GM19395 (cell line): ENCODE data around the gene PAMR1.
"Not testable (repeated sequence)": the region's sequence is repeated elsewhere in the genome, so short reads cannot be mapped to it uniquely, and the experiment has no call there.

Experiments
- ATAC-seq: cut with Tn5 transposase; IDR thresholded peaks from one replicate; pipeline ENCODE4 v1.9.1; 2021; ENCODE audit warnings: mild to moderate bottlenecking, moderate library complexity; ENCODE audit not compliant: unreplicated experiment

PAMR1 gene, protein sequence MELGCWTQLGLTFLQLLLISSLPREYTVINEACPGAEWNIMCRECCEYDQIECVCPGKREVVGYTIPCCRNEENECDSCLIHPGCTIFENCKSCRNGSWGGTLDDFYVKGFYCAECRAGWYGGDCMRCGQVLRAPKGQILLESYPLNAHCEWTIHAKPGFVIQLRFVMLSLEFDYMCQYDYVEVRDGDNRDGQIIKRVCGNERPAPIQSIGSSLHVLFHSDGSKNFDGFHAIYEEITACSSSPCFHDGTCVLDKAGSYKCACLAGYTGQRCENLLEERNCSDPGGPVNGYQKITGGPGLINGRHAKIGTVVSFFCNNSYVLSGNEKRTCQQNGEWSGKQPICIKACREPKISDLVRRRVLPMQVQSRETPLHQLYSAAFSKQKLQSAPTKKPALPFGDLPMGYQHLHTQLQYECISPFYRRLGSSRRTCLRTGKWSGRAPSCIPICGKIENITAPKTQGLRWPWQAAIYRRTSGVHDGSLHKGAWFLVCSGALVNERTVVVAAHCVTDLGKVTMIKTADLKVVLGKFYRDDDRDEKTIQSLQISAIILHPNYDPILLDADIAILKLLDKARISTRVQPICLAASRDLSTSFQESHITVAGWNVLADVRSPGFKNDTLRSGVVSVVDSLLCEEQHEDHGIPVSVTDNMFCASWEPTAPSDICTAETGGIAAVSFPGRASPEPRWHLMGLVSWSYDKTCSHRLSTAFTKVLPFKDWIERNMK

DNA sequence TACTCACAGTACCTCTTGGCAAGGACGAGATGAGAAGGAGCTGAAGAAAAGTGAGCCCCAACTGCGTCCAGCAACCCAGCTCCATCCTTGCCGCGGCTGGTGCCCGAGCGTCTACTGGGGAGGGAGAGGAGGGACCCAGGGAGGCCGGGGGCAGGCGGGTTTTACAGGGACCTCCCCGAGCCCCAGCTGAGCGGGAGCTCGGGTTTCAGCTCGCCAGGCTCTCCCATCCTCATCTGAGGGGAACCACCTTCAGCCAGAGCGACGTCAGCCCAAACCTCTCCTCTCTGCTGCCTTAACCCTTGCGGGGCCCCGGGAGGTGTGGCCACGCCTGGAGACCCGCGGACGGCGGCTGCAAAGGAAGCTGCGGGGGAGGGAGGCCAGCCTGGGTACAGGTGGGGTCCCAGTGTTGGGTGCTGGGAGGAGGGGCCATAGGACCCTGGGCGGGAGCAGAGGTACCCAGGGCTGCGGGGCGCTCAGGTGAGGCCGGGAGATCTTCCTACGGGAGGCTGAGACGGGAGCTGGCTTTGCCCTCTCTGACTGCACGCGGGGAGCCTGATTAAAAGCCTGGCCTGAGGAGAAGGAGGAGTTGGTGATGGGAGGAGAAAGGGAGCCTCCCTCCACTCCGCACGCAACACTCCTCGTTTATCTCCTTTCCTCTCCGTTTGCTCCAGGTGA, at the start of gene PAMR1:
PAMR1 (minus strand) TSS at position 116 of the 675 bp plus-strand sequence; CDS start at position 85, 31 bp downstream.
- ATAC-seq: no peak

DNA sequence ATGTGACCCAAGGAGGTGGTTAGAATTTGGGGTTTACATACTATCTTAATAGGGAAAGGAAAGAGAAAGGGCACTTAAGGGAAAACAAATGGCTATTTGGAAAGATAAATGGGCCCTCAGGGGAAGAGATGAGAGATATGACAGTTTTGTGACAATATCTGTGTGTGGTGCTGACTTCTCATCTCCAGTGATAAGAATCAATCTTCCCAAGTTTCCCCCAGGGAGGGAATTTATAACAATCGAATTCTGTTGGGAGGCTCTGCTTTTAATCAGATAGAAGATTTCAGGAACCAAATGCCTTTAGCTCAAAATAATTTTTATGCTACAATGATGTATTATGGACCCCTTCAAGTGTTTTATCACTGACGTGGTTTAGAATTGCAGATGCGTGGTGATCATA, 46.3 kb upstream of the PAMR1 start:
- ATAC-seq: no peak

DNA sequence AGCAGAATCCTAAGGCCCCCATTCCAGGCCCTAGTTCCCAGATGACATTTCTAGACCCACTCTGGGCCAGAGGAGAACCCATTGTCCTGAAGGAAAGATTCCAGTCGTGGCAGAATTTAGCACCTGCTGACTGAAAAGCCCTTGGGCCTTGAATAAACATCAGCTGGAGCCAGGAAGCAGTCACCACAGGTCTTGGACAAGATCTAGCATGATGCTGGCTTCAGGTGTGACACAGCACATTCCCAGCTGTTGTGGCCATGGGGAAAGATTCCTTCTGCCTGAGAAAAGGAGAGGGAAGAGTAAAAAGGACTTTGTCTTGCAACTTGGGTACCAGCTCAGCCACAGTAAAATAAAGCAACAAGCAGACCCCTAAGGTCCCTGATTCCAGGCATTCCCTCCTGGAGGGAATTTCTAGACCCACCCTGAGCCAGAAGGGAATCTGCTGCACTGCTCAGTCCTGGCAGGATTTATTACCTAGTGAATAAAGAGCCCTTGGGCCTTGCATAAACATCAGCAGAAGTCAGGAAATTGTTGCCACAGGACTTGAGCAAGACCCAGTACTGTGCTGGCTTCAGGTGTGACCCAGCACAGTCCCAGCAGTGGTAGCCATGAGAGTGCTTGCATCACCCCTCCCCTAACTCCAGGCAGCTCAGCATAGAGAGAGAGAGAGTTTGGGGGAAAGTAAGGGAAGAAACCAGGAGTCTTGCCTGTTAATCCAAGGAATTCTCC, 42.5 kb upstream of the PAMR1 start:
- ATAC-seq: no peak

DNA sequence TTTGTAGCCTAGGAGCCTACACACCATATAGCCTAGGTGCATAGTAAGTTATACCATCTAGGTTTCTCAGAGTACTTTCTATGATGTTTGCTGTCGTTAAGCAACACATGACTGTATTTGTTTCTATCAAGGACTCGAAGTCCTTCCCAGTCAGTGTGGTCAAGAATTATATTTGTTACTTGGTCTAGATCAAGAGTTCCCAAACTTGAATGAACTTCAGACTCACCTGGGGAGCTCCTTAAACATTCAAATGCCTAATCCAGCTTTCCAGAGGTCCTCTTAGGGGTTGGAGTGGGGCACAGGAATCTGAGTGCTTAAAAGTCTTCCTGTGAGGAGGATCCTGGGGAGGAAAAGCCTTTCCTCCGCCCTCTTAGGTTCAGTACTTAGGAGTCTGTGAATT, 41.5 kb upstream of the PAMR1 start:
- no peak for ATAC-seq

DNA sequence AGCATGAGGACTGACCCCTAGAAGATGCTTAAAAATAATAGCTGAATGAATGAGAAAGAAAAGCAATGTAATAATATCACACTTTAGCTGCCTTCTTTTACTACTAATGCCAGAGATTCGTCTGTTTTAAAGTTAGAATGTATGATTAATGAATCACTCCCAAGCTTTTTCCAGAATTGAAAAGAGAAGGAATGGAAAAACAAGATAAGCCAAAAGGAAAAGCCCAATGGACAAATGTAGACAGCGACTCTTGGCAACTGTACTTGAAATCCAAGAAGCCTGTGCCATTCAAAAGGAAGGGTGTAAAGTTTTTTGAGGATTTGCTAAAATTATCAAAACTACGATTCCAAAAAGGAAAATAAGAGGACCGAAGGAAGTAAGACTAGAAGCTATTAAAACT, 40.8 kb upstream of the PAMR1 start:
- no peak for ATAC-seq

DNA sequence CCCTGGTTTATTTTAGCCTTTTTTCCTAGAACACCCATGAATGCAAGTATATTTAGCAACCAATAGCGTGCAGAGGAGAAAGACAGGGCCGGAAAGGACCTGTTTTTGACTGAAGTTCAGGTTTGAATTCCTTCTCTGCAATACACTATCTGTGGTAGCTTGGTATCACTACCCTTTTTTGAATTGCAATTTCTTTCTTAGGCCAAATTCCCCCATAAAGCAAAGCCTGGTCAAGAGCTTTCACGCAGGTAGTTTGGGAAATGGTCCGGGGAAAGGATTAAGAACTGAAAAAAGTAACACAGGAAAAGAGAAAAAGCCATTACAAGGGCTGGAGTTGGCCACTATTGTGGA, 38.8 kb upstream of the PAMR1 start:
- ATAC-seq: no peak

DNA sequence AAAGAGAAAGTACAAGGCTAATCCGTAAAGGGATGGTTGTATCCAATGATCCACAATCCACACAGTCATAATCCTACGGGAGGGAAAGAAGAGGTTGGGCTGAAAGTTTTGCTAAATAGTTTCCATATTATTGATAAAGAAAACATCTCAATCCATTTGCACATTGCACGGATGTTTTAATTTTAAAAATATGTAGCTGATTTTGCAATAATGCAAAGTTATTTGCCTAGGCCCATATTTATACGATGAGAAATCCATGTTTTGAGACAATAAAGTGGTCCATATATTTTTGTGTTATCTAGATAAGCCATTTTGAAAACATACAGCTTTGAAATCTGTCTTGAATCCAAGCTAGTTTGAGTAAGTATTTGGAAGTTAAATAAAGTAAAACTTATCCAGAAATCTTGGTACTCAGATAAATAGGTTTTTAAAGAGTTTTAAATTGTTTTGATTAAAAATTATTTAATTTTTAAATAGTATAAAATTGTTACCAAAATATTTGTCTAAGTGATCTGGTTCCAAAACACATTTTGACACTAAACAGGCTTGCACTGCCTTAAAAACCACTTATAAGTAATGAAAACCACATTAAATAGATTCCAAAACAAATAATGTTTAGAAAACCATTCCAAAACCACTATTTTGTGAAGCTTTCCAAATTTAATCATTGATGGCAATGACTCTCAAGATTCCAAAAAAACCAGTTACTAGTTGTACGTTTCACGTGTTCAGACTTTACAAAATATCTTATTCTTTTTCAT, 38.2 kb upstream of the PAMR1 start:
- ATAC-seq: no peak

DNA sequence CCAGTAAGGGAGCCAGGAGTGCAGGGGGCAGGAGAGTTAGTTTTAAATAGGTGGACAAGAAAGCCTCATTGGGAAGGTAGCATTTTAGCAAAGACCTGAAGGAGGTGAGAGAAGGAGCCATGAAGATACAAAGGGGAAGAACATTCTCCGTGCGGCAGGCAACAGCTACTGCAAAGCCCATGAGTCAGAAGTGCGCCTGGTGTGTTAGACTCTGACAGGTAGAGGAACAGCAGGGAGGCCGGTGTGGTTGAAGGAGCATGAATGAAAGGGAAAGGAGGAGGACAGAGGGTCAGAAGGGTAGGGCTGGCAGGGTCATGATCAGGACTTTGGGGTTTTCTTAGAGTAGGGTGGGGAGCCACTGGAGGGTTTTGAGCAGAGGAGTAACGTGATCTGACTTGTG, 34.5 kb upstream of the PAMR1 start:
- no peak for ATAC-seq

DNA sequence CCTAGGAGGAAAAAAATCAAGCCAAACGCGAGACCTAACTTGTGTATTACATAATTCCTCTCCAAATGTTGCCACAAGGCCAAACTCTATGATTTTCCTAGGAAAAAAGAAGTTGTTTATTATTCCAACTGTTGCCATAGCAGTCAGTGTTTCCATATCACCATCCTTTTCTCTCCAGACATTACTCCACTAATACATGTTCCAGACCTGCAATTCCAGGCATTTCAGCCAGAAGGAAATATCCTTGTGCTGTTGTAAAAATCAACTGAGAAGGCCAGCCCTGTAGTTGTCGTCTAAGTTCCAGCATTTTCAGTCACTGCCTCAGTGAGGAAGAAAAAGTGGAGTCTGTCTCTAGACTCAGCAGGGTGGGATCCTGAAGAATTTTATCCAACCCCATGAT, 33.1 kb upstream of the PAMR1 start:
- no peak for ATAC-seq

DNA sequence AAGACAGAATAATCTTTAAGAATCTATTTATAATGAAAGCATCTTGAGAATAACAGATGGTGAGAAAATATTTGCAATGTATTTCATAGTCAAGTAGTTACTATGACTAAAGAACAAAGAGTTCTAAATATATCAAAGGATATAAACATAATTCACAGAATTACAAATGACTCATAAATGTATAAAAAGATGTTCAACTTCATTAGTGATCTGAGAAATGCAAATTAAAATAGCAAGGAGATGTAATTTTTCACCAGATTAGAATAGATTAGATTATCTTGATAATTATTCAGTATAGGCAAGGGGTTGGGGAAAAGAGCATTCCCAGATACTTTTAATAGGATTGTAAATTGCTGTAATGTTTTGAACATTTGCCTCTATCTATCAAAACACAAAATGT, 30.1 kb upstream of the PAMR1 start:
- ATAC-seq: no peak

DNA sequence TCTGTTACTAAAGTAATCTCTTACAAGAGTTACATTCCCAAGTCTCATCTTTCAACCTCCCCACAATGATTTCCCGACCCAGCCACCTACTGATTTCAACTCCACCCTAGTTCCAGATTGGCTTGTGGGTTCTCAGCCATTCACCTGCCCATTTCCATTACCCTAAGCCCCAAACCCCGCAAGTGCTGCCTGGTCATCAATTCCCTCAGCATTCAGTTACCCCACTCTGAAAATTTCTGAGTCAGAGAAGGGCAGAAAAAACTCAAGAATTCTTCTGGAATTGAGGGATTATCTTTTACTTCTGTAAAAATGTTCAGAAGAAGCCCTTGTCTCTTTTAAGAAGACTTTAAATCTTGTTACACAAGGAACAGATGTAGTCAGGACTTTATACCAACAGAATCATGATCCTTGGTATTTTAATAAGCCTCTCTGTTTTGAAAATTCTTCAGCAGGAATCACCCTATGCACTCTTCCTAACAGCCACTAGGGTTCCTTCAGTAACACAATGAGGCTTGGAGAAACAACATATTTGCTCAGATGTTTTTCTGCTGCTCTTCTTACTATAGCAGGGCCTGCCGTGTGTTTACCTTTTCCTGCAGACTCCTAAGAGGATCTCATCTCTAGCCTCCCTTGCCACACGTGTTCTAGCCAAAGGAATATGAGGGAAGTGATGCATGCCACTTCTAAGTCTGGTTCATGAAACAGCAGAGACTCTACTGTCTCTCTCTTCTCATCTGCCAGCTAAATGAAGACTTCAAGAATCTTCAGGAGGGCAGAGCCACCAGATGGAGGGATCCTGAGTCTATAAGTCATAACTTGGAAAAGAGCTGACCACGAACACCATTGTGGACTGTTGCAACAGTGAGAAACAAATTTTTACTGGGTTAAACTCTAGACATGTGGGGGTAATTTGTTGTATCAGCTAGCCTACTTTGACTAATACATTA, 29.3 kb upstream of the PAMR1 start:
- no peak for ATAC-seq

DNA sequence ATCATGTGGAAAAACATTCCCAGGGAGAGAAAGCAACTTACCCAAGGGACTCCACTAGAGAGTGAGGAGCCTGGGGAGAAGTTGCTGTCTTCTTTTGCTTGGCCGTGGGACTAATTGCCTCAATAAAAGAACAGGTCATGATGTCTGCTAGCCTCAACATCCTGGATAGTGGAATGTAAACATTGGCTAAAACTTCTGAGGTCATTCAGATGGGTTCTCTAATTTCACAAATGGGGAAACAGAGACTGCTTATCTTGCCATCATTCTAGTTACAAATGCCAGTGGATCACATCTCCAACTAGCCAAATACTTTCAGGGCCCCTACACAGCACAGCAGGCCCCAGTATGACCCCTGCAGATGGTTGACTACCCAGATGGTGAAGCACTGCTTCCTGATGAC, 28.4 kb upstream of the PAMR1 start:
- ATAC-seq: no peak

DNA sequence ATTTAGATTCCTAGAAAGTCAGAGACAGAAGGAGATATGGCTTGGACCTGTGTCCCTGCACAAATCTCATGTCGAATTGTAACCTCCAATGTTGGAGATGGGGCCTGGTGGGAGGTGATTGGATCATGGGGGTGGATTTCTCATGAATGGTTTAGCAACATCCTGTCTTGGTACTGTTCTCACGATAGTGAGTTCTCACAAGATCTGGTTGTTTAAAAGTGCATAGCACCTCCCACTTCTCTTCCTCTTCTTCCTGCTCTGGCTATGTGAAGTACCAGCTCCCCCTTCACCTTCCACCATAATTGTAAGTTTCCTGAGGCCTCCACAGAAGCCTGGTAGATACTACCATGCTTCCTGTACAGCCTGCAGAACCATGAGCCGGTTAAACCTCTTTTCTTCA, 27.6 kb upstream of the PAMR1 start:
- ATAC-seq: no peak

DNA sequence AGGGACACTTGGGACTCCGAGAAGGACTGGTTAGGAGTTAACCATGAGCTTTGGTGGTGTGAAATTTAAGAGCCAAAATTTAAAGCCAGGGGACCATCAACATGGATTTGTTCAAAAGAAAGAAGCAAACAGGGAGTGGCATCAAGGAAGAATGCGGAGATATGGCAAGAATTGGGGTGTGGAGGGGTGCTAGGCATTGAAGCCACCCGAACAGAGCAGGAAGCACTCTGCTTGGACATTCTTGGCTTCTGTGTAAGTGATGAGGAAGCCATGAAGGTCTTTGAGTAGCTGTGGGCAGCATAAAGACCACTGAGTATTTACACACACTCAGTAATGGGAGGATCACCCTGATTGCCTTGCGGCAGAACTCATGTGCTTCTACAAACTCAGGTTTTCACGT, 27.2 kb upstream of the PAMR1 start:
- no peak for ATAC-seq

DNA sequence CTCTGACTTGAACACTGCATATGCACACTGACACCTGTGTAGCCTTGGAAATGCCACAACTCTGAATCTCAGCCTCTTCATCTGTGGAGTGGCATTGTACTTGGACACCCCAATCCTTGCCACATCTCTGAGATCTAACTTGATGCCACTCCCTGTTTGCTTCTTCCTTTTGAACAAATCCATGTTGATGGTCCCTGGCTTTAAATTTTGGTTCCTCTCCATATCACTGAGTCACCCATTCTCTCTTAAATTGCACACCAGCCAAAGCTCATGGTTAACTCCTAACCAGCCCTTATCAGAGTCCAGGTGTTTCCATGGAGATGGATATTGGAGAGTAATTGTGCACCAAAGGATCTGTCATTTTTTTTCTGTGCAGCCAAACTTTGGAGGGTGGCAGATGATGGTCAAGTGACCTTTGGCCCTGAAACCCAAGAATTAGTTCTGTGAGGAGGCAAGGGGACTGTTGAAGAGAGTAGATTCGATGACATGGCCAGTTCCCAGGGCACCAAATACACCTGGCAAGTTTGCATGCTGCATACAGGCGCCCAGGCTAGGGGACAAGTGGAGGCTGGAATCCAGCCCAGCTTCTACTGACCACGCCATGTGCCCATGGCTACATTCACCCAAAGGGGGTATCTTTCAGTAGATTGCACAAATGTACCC, 25.1 kb upstream of the PAMR1 start:
- ATAC-seq: no peak

DNA sequence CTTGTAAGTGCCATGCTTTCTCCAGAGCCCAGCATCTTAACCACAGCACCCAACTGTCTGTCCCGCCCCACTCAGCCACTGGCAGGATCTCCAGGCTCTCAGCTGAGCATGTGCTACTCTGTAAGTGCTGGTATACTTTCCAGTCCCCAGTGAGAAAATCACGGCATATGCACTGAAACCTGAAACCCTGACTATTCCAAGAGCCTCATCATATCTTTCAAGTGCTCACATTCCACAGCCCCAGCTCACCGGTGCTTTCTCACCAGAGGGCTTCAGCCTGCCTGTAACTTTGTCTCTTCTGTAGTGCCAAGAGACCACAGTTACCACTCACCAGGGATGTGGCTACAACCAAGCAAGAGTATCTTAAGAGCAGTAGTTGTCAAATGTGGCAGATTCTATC, 24.4 kb upstream of the PAMR1 start:
- no peak for ATAC-seq

DNA sequence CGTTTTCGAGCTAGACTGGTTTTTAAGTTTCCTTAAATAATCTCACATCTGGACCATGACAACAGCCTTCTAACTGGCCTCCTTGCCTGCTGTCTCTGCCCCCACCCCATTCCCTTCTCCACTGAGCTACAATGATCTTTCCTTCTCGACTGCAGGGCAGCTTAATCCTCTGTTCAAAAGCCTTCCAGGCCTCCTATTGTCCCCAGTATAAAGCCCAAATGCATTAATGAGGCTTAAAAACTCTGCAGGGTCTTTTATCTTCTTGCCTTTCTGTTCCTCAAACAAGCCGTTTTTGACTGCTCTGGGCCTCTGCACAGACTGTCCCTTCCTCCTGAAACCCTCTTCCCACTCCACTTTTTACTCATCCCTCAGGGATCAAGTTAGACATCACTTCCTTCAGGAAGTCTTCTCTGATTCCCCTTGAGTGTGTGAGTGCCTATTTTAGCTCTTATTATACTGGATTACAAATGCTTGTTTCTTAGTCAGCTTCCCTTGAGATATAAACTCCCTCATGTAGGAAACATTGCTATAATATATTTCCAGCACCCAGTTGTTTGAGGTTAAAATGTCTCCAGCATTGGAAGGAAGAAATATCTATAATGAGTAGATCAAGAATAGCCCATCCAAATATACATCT, 23.6 kb upstream of the PAMR1 start:
- ATAC-seq: no peak

DNA sequence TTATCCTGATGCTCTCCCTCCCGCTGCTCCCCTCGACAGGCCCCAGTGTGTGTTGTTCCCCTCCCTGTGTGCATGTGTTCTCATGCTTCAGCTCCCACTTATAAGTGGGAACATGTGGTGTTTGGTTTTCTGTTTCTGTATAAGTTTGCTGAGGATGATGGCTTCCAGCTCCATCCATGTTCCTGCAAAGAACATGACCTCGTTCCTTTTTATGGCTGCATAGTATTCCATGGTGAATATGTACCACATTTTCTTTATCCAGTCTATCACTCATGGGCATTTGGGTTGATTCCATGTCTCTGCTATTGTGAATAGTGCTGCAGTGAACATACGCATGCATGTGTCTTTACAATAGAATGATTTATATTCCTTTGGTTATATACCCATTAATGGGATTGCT, 22.6 kb upstream of the PAMR1 start:
- not testable (repeated sequence) for ATAC-seq
